Stimulated activated naive B cell treated with anti-CD40 and anti-IgM and Interleukin-4, amounts not matched to agents 10 μg/mL and 1 μg/mL and 100 μg/mL, for 72 hours (primary cell): ENCODE results near the gene KPTN.
"Not testable (repeated sequence)": the region's sequence is repeated elsewhere in the genome, so short reads cannot be mapped to it uniquely, and the experiment has no call there.

ENCODE experiments used
- ATAC-seq, 2 donors: fragments of 150-1000 bp; cut with Tn5 transposase; replicated peaks; 2 replicates each; pipeline ENCODE4 v1.10.0; 2021; ENCODE audit warnings: moderate library complexity in 1 of 2
- DNase-seq: peaks from one replicate; pipeline ENCODE4 v3.0.0; 2021
- H3K27ac Mint-ChIP-seq: one replicate; pipeline ENCODE4 v1.8.0; 2022; ENCODE audit warnings: mild to moderate bottlenecking, mixed read lengths
- H3K27me3 Mint-ChIP-seq, 2 donors: one replicate each; pipeline ENCODE4 v1.8.0; 2022; ENCODE audit warnings: mixed read lengths in 2 of 2
- H3K36me3 Mint-ChIP-seq, 2 donors: one replicate each; pipeline ENCODE4 v1.8.0; 2022; ENCODE audit warnings: mixed read lengths in 2 of 2, mild to moderate bottlenecking in 1 of 2
- H3K4me1 Mint-ChIP-seq, 2 donors: one replicate each; pipeline ENCODE4 v1.8.0; 2022; ENCODE audit warnings: mixed read lengths in 2 of 2, mild to moderate bottlenecking in 1 of 2
- H3K4me3 Mint-ChIP-seq, 2 donors: one replicate each; pipeline ENCODE4 v1.8.0; 2022; ENCODE audit warnings: mild to moderate bottlenecking in 2 of 2, mixed read lengths in 2 of 2, moderate library complexity in 1 of 2
- H3K9me3 Mint-ChIP-seq, 2 donors: one replicate each; pipeline ENCODE4 v1.8.0; 2022; ENCODE audit warnings: mixed read lengths in 2 of 2, mild to moderate bottlenecking in 1 of 2

Gene KPTN

GRCh38 chr19:47490847-47491246 lies 6.8 kb upstream of the KPTN start:
- ATAC-seq (no peak), DNase-seq (no peak)
- Mint-ChIP-seq H3K9me3 (no peaks in the 10 kb centered on the region), H3K4me3 (no peak overlapping the region), H3K27me3 (no peaks in the 10 kb centered on the region), H3K27ac (no peak overlapping the region), H3K36me3 (peaks cover 32 to 40% of the 10 kb centered on the region in 2 donors), H3K4me1 (peaks cover 27 to 31% of the 10 kb centered on the region in 2 donors)

GRCh38 chr19:47490031-47490430 lies 6.0 kb upstream of the KPTN start:
- Mint-ChIP-seq H3K4me3 (no peak overlapping the region), H3K4me1 (peaks cover 34 to 35% of the 10 kb centered on the region in 2 donors), H3K27me3 (no peaks in the 10 kb centered on the region), H3K36me3 (peaks cover 32 to 45% of the 10 kb centered on the region in 2 donors), H3K9me3 (no peaks in the 10 kb centered on the region), H3K27ac (peak overlapping the region; percentile 15)
- no peak for ATAC-seq
- DNase-seq: no peak

GRCh38 chr19:47489072-47489914 lies 5.3 kb upstream of the KPTN start:
- Mint-ChIP-seq H3K4me1 (peaks cover 36 to 42% of the 10 kb centered on the region in 2 donors), H3K36me3 (peaks cover 32 to 45% of the 10 kb centered on the region in 2 donors), H3K27me3 (no peaks in the 10 kb centered on the region), H3K27ac (peak overlapping the region; percentile 57), H3K4me3 (no peak overlapping the region), H3K9me3 (no peaks in the 10 kb centered on the region)
- DNase-seq (no peak), ATAC-seq (no peak)

GRCh38 chr19:47487551-47488515 lies 3.8 kb upstream of the KPTN start:
- H3K36me3 Mint-ChIP-seq: peaks cover 26 to 38% of the 10 kb centered on the region in 2 donors
- H3K9me3 Mint-ChIP-seq: no peaks in the 10 kb centered on the region
- ATAC-seq: peak in 1 of 2 donors; percentile 3
- peak overlapping the region; percentile 86 for H3K27ac Mint-ChIP-seq
- DNase-seq: no peak
- H3K4me1 Mint-ChIP-seq: peaks cover 38 to 55% of the 10 kb centered on the region in 2 donors
- H3K27me3 Mint-ChIP-seq: no peaks in the 10 kb centered on the region
- peak overlapping the region; percentile 39 to 61 for H3K4me3 Mint-ChIP-seq

GRCh38 chr19:47486900-47487299 lies 2.9 kb upstream of the KPTN start:
- ATAC-seq: no peak
- peaks cover 26 to 35% of the 10 kb centered on the region in 2 donors for H3K36me3 Mint-ChIP-seq
- no peaks in the 10 kb centered on the region for H3K9me3 Mint-ChIP-seq
- H3K4me3 Mint-ChIP-seq: peak overlapping the region in 1 of 2 donors; percentile 61
- peaks cover 38 to 55% of the 10 kb centered on the region in 2 donors for H3K4me1 Mint-ChIP-seq
- DNase-seq: no peak
- peak overlapping the region; percentile 86 for H3K27ac Mint-ChIP-seq
- H3K27me3 Mint-ChIP-seq: no peaks in the 10 kb centered on the region

- not testable (repeated sequence) for H3K4me3 Mint-ChIP-seq, H3K27me3 Mint-ChIP-seq, DNase-seq, H3K9me3 Mint-ChIP-seq, ATAC-seq
- Mint-ChIP-seq H3K36me3 (peaks cover 26 to 30% of the 10 kb centered on the region in 2 donors), H3K27ac (peak overlapping the region; percentile 67), H3K4me1 (peaks cover 38 to 55% of the 10 kb centered on the region in 2 donors)
Observed at GRCh38 chr19:47486220-47486619, 2.2 kb upstream of the KPTN start.

GRCh38 chr19:47485210-47485609 lies 1.2 kb upstream of the KPTN start:
- H3K9me3 Mint-ChIP-seq: no peaks in the 10 kb centered on the region
- ATAC-seq (no peak), DNase-seq (no peak)
- H3K4me1 Mint-ChIP-seq: peaks cover 40 to 55% of the 10 kb centered on the region in 2 donors
- H3K4me3 Mint-ChIP-seq: peak overlapping the region; percentile 92 to 94
- H3K27me3 Mint-ChIP-seq: peaks cover 0 to 5% of the 10 kb centered on the region in 2 donors
- peaks cover 27 to 29% of the 10 kb centered on the region in 2 donors for H3K36me3 Mint-ChIP-seq
- H3K27ac Mint-ChIP-seq: peak overlapping the region; percentile 99

- H3K9me3 Mint-ChIP-seq: no peaks in the 10 kb centered on the region
- H3K27ac Mint-ChIP-seq: no peak overlapping the region
- ATAC-seq (no peak), DNase-seq (no peak)
- peaks cover 18 to 26% of the 10 kb centered on the region in 2 donors for H3K36me3 Mint-ChIP-seq
- H3K4me3 Mint-ChIP-seq: peak overlapping the region; percentile 92 to 94
- peaks cover 0 to 10% of the 10 kb centered on the region in 2 donors for H3K27me3 Mint-ChIP-seq
- peaks cover 38 to 53% of the 10 kb centered on the region in 2 donors for H3K4me1 Mint-ChIP-seq
Observed at GRCh38 chr19:47483200-47483599, 819 bp downstream of the KPTN start.

- Mint-ChIP-seq H3K36me3 (peaks cover 5 to 16% of the 10 kb centered on the region in 2 donors), H3K4me1 (peaks cover 23 to 36% of the 10 kb centered on the region in 2 donors), H3K27ac (no peak overlapping the region), H3K4me3 (no peak overlapping the region), H3K9me3 (no peaks in the 10 kb centered on the region), H3K27me3 (peaks cover 0 to 10% of the 10 kb centered on the region in 2 donors)
- ATAC-seq (no peak), DNase-seq (no peak)
Observed at GRCh38 chr19:47481460-47482052, 2.5 kb downstream of the KPTN start.

- no peak overlapping the region for H3K27ac Mint-ChIP-seq
- no peaks in the 10 kb centered on the region for H3K9me3 Mint-ChIP-seq
- peaks cover 16 to 27% of the 10 kb centered on the region in 2 donors for H3K4me1 Mint-ChIP-seq
- H3K27me3 Mint-ChIP-seq: peaks cover 0 to 10% of the 10 kb centered on the region in 2 donors
- no peak for DNase-seq
- no peak overlapping the region for H3K4me3 Mint-ChIP-seq
- peaks cover 5 to 20% of the 10 kb centered on the region in 2 donors for H3K36me3 Mint-ChIP-seq
- no peak for ATAC-seq
Observed at GRCh38 chr19:47480658-47481057, 3.4 kb downstream of the KPTN start.

- H3K9me3 Mint-ChIP-seq: no peaks in the 10 kb centered on the region
- peaks cover 9 to 20% of the 10 kb centered on the region in 2 donors for H3K4me1 Mint-ChIP-seq
- DNase-seq: no peak
- peaks cover 5 to 20% of the 10 kb centered on the region in 2 donors for H3K36me3 Mint-ChIP-seq
- H3K27me3 Mint-ChIP-seq: peaks cover 0 to 10% of the 10 kb centered on the region in 2 donors
- no peak overlapping the region for H3K4me3 Mint-ChIP-seq
- no peak for ATAC-seq
- H3K27ac Mint-ChIP-seq: no peak overlapping the region
Observed at GRCh38 chr19:47479701-47480503, 4.1 kb downstream of the KPTN start.

- Mint-ChIP-seq H3K4me3 (no peak overlapping the region), H3K27me3 (peaks cover 16 to 27% of the 10 kb centered on the region in 2 donors), H3K27ac (no peak overlapping the region), H3K9me3 (no peaks in the 10 kb centered on the region), H3K36me3 (peaks cover 5 to 20% of the 10 kb centered on the region in 2 donors), H3K4me1 (peaks cover 2 to 5% of the 10 kb centered on the region in 2 donors)
- DNase-seq (no peak), ATAC-seq (no peak)
Observed at GRCh38 chr19:47476438-47476972, 7.5 kb downstream of the KPTN start.

- ATAC-seq (no peak), DNase-seq (no peak)
- H3K4me3 Mint-ChIP-seq: no peak overlapping the region
- H3K27me3 Mint-ChIP-seq: peaks cover 27 to 34% of the 10 kb centered on the region in 2 donors
- peaks cover 4 to 16% of the 10 kb centered on the region in 2 donors for H3K36me3 Mint-ChIP-seq
- no peak overlapping the region for H3K27ac Mint-ChIP-seq
- H3K4me1 Mint-ChIP-seq: peaks cover 12% of the 10 kb centered on the region in 2 donors
- H3K9me3 Mint-ChIP-seq: no peaks in the 10 kb centered on the region
Observed at GRCh38 chr19:47475465-47475864, 8.6 kb downstream of the KPTN start.
